Right renal pelvis (tissue), 4 donors: ENCODE results near the gene CAP2. TPM values are rescaled to one million over a fixed set of nuclear protein-coding genes. Genes with fewer than 3 reads are reported as not detected.
A peak's percentile ranks its signal among the peaks of the same experiment; 100 is the strongest.
"Not testable (repeated sequence)": the region's sequence is repeated elsewhere in the genome, so short reads cannot be mapped to it uniquely, and the experiment has no call there.

Experiments
- DNase-seq, 4 donors: peaks; one replicate each; pipeline ENCODE4 v3.0.0-alpha.2; 2013; ENCODE audit warnings: low read depth in 4 of 4, low spot score in 3 of 4, missing footprints in 1 of 4
- polyA plus RNA-seq, 4 donors: library from polyadenylated mRNA; unstranded; fragments of 120-200 nt; gene quantifications; one replicate each; pipeline ENCODE4 v1.2.1, GENCODE V29; 2013; ENCODE audit not compliant: insufficient read length in 4 of 4

CAP2 gene
- polyA plus RNA-seq, 4 donors, result 12.6 to 15.6 (median 12.9) TPM

DNA sequence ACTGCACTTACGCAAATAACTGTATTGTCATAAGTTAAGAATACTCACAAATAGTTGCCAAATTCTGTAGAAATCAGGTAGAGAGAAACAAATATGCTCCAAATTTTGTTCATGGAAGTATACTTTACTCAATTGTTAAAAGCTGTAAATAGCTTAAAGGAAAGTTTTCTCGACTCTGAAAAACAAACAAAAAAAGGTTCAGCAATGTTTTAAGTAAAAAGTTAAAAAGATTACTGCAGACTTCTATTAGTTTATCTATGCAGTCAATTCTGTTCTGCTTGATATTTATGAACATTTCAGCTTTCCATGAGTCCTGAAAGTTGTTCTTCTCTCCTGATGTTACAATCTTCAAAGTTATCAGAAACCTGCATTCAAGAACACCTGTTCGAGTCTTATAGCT, 169.2 kb downstream of the CAP2 start:
- DNase-seq, result no peak

DNA sequence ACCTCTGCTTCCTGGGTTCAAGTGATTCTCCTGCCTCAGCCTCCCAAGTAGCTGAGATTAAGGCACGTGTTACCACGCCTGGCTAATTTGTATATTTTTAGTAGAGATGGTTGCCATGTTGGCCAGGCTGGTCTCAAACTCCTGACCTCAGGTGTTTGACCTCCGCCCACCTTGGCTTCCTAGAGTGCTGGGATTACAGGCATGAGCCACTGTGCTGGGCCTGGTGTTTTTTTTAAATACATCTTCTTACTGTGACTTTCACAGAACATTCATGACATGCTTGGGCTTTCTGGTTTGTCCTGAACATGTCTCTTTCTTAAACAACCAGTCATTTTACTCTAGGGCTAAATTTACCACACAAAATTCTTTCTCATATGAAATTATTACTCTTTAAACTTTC, 172.0 kb downstream of the CAP2 start:
- DNase-seq, result no peak

DNA sequence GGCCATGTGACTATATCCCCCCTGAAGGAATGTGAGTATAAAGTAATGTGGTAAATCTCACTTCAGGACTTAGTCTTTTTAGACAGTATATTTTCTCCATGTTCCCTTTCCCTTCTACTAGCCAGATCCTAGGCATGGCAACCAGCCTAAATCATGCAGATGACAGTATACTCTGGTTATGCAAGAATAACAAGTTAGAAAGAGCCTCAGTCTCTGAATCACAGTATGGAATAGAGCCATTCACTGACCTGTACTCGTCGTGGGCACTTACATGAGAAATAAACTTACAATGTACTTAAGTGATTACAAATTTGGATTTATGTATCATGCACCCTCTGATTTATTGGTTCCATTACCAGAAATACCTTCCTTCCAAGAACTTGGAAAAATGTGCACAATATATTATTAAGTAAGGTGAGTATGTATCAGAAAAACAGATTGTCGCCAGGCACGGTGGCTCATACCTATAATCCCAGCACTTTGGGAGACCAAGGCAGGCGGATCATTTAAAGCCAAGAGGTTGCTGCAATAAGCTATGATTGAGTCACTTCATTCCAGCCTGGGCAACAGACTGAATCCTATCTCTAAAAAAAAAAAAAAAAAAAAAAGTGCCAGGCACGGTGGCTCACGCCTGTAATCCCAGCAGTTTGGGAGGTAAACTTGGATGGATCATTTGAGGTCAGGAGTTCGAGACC, 181.6 kb downstream of the CAP2 start:
- DNase-seq, result no peak

DNA sequence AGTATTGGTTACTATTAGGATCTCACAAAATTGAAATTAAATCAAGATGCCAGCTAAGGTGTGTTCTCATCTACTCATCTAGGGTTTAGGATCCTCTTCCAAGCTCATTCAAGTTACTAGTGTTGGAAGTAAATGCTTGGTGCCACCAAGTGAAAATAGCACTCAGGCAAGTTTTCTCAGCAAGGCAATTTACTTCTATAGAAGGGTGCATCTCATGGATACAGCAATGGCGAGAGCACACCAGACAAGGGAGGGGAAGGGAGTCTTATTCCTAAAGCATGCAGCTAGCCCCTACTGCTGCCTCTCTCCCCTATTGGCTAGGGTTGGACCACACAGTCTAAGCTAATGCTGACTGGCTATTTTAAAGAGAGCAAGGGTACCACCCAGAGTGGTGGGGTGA, 183.7 kb downstream of the CAP2 start:
- no peak for DNase-seq

DNA sequence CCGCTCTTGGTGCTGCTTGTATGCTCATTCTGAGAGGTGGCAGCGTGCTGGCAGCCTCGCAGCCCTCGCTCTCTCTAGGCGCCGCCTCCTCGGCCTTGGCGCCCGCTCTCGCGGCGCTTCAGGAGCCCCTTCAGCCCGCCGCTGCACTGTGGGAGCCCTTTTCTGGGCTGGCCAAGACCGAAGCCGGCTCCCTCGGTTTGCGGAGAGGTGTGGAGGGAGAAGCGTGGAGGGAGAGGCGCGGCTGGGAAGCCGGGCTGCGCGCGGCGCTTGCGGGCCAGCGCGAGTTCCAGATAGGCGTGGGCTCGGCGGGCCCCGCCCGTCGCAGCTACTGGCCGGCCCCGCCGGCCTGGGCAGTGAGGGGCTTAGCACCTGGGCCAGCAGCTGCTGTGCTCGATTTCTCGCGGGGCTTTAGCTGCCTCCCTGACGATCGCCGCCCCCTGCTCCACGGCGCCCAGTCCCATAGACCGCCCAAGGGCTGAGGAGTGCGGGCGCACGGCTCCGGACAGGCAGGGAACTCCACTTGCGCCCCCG, 187.2 kb downstream of the CAP2 start:
- DNase-seq, result no peak

DNA sequence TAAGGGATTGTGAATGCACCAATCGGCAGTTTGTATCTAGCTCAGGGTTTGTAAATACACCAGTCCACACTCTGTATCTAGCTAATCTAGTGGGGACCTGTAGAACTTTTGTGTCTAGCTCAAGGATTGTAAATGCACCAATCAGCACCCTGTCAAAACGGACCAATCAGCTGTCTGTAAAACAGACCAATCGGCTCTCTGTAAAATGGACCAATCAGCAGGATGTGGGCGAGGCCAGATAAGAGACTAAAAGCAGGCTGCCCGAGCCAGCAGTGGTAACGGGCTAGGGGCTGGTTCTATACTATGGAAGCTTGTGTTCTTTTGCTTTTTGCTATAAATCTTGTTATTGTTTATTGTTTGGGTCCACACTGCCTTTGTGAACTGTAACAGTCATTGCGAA, 187.9 kb downstream of the CAP2 start:
- DNase-seq, result not testable (repeated sequence)

DNA sequence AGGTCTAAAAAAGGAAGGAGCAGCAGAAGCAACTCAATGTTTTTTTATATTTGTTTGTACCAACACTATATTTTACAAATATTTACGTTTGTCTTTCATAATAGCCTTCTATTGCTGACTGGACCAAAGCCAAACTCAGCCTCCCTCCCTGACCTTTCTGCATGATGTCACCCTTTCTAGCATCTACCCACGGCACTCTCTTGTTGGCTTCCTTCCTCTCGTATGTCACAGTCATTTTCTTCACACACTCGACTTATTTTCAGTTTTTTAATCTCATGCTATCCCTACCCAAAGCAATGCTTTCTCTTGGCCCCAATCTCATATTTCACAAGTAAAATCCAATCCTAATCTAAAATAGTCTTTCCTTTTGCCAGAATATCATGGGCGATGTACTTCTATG, 190.4 kb downstream of the CAP2 start:
- no peak for DNase-seq

DNA sequence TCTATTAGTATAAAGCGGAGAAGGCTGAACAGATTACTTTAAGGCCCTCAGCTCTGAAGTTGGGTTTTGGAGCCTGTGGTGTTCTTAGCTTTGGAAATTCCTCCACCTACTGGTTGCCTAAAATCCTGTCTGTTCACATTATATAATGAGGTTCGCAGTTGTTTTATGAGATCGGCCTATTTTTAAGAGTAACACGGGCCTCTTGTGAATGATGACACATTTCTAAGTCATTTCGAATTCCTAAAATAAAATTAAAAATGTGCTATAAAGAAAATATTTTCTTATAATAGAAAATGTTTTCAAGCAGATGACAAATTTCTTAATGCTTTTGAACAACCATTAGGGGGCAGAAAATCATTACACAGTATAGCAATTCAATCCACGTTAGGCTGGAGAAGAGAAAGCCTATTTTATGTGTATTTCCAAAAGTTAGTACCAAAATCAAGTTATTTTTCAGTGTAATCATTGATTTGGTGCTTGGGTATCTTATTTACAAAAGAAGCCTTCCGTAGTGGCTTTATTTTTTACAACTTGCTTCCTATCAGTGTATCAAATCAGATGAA, 190.9 kb downstream of the CAP2 start:
- peak; percentile 57 to 77 (median 62) for DNase-seq

DNA sequence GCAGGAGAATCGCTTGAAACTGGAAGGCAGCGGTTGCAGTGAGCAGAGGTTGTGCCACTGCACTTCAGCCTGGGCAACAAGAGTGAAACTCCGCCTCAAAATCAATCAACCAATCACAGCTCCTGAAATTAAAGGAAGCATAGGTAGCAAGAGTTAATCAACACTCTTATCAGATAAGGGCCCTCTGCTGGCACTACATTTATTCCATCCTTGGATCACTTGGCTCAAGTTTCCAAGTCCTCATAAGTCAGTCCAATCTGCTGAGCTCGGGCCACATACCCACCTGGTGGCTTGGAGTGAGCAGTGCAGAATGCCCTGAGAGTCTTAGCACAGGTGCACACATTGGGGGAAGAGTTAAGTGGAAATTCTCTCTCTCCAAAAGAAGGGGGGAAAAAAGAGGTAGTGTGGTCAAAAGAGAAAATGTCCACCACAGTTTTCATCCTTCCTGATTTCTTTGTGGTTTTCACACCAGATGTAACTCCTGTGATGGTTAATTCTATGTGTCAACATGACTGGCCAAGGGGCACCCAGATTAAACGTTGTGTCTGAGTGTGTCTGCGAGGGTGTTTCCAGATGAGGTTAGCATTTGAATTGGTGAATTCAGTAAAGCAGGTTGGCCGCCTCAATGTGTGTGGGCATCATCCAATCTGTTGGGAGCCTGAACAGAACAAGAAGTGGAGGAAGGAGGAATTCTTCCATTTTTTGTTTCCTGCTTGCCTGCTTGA, 192.5 kb downstream of the CAP2 start:
- no peak for DNase-seq

DNA sequence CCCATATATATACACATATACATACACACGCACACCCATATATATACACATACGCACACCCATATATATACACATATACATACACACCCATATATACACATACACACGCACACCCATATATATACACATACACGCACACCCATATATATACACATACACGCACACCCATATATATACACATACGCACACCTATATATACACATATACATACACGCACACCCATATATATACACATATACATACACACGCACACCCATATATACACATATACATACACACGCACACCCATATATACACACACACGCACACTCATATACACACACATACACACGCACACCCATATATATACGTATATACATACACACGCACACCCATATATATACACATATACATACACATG, 193.2 kb downstream of the CAP2 start:
- not testable (repeated sequence) for DNase-seq

DNA sequence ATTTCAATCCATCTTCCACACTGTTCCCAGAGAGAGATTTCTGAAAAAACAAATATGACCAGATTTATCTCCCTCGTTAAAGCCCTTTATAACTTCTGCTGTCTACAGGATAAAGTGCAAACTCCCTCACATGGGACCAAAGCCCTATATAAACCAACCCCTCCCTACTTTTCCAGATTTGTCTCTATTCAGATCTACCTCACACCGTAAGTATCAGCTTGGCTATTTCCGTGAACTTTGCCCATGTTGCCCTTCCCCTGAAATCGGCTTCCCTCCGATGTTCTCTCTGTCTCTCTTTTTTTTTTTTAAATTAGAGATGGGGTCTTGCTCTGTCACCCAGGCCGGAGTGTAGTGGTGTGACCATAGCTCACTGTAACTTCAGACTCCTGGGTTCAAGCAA, 194.6 kb downstream of the CAP2 start:
- no peak for DNase-seq

DNA sequence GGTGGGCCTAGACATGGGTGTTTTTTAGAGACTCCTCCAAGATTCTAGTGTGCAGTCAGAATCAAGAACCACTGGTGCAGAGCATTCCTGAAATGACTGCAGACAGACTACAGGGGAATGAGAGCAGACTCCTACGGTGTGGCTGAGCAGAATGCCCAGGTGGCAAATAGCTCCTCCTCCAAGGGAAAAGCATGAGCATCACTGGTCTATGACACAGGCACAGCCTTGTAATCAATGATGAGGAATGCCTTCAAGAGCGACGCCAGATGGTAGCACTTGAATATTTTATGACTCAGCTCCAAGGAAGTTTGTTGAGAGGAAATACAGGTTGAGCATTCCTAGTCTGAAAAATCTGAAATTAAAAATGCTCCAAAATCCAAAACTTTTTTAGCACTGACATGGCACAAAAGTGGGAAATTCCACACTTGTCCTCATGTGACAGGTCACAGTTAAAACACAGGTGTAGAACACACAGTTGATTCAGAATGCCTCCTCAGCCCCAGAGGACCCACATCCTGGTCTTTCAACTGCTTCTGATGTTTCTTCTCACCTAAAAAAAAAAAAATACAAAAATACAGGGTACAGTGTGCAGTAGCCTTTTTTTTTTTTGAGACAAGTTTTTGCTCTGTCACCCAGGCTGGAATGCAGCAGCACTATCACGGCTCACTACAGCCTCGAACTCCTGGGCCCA, 196.2 kb downstream of the CAP2 start:
- no peak for DNase-seq

DNA sequence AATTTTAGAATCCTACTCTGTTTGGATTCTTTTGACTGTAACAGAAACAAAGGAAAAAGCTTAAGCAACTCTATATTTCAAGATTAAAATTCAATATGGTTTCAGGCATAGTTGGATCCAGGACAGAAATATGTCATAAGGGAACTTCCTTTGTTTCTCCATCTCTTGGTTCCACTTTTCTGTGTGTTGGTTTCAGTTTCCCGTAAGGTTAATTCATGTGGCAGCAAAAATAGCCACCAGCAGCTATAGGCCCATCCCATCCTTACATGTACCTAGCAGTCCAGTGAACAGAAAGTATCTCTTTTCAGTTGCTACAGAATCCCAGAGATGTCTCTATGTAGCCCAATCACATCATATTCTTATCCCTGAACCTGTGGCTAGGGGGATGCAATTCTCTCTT, 197.9 kb downstream of the CAP2 start:
- no peak for DNase-seq

DNA sequence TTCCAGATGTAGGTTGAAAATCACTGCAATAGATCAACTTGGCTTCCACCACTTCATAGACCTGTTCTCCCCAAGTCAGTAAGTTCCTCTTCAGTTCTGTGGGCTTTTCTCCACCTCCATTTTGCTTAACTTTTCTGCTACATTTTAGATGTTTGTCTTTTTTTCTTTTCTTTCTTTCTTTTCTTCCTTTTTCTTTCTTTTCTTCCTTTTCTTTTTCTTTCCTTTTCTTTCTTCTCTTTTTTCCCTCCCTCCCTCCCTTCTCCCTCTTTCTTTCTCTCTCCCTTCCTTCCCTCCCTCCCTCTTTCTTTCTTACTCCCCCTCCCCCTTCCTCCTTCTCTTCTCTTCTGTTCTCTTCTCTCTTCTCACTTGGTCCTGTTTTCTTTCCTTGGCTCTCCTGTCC, 199.9 kb downstream of the CAP2 start:
- DNase-seq, result no peak

DNA sequence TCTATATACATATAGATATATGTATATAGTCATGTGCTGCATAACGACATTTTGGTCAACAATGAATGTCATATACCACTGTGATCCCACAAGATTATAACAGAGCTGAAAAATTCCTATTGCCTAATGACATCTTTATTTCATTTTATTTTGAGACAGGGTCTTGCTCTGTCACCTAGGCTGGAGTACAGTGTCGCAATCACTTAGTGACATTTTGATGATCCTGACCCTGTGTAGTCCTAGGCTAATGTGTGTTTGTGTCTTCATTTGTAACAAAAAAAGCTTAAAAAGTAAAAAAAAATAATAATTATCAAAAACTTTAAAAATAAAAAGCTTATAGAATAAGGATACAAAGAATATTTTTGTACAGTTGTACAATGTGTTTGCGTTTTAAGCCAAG, 202.7 kb downstream of the CAP2 start:
- no peak for DNase-seq

DNA sequence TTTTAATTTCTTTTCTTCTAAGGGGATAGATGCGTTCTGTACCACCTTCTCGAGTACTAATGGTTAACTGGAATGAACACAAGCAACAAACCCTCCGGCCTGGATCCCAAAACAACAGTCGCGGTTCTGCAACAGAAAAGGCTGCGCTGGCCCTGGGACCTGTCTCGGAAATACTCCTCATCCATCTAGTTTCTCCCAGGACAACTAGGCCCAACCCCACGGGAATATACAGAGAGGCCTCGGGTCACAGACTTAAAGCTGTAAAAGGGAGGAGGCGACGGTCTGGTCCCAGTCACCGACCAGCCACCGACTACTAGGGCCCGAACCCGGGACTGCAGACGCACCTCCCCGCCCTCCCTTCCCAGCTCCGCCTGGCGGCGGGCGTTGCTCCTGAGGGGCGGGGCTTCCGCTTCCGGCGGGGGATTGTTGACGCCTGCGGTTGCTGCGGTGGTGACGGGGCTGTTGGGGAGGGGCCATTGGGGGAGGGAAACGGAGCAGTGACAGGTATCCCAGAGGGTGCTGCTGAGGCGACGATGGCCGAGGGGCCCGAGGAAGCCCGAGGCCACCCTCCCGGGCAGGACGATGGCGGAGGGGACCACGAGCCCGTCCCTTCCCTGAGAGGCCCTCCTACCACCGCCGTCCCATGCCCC, 206.6 kb downstream of the CAP2 start, which contains the start of gene FAM8A1:
Gene FAM8A1 (plus strand): TSS at position 426 of the 650 bp plus-strand sequence. CDS start 108 bp downstream, at position 534.
- DNase-seq, result peak; percentile 88 to 91 (median 90)

DNA sequence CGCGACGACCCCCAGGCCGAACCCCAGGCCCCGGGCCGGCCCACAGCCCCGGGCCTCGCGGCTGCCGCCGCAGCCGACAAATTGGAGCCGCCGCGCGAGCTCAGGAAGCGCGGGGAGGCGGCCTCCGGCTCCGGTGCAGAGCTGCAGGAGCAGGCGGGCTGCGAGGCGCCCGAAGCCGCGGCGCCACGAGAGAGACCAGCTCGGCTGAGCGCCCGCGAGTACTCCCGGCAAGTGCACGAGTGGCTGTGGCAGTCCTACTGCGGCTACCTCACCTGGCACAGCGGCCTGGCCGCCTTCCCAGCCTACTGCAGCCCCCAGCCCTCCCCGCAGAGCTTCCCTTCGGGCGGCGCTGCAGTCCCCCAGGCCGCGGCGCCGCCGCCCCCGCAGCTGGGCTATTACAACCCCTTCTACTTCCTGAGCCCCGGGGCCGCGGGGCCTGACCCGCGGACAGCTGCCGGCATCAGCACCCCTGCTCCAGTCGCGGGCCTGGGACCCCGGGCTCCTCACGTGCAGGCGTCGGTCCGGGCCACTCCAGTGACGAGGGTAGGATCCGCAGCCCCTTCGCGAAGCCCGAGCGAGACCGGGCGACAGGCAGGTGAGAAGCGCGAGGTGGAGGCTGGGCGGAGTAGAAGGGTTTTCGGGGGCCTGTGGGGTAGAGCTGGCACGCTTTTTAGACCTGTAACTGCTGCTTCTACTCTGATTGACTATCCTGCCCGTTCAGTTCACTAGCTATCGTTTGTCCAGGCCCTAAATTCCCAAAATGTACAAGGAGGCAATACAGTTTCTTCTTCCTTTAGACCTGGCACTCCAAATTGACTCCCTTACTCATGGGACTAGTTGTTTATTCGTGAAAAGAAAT, 207.4 kb downstream of the CAP2 start:
- peak in 1 of 4 donors; percentile 38 for DNase-seq

DNA sequence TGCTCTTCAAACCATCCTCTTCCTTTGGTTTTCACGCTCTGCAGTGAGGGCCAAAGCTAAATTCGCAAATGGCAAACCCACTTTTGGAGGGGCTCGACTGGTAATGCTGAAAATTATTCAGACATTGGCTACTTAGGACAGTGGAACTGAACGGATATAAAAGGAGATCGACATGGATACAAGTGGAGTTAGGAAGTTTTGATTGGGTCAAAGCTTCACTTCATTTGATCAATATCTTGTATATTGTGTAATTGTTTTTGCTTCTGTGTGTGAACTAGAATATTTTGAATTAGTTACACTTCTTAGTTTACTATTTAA, 207.9 kb downstream of the CAP2 start:
- DNase-seq, result no peak

DNA sequence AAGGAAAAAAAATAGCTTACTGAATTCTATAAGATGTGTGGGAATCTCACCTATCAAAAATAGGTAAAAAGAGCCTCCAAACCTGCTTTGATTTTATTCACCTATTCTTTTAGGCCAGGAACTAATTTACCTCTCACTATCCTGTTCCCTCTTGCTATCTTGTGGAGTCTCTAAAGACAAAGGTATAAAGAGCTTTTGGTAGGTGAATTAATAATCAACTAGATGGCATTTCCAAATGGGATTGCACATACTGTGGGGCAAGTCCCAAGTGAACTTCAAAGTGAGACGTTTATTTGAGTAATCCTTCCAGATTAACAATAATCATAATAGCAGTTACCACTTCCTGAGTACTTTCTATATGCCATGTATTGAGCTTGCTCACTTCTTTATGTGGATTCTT, 209.5 kb downstream of the CAP2 start:
- DNase-seq, result no peak

DNA sequence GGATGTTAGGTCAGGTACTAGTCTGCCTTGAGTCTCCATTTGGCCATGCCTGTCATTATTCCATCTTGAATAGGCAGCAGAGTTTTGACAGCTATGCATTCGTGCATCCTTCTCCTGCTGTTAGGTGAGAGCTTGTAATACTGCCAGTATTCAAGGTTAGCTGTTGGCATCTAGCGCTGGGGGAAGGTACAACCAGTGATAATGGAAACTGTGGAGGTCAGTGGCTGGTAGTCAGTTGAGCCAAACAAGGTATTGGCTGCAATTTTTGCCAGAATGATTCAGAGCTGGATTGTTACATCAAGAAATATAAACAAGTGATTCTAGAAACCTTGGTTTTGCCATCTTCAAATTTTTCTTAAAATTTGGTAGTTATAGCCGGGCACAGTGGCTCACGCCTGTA, 213.2 kb downstream of the CAP2 start:
- DNase-seq, result no peak
